Gastrocnemius medialis (tissue), 4 donors: ENCODE measurements around the gene RASL11B. TPM values are rescaled to one million over a fixed set of nuclear protein-coding genes. Genes with fewer than 3 reads are reported as not detected.

ENCODE experiments used
- ATAC-seq, 2 donors: fragments of 150-250 bp; one replicate each; pipeline ENCODE4 v1.9.1; 2016
- DNase-seq, 2 donors: peaks; one replicate each; pipeline ENCODE4 v3.0.0-alpha.2; 2019
- H3K27ac ChIP-seq, 4 donors: fragments of 200-600 bp; sonication (generic); 1 replicate in 1 of 4; 2 replicates in 3 of 4; pipeline ENCODE4 v1.5.1; 2016 to 2018; ENCODE audit warnings: mild to moderate bottlenecking in 2 of 4, moderate library complexity in 1 of 4
- H3K27me3 ChIP-seq, 3 donors: fragments of 200-600 bp; sonication (generic) in 2 of 3; 1 replicate in 1 of 3; 2 replicates in 2 of 3; pipeline versions ENCODE4 v1.5.1 to v1.6.0; 2016 to 2019; ENCODE audit warnings: mild to moderate bottlenecking in 1 of 3, moderate library complexity in 1 of 3
- H3K36me3 ChIP-seq, 2 donors: fragments of 200-600 bp; sonication (generic) in 1 of 2; one replicate each; pipeline ENCODE4 v1.5.1; 2017 to 2018
- H3K4me1 ChIP-seq, 2 donors: fragments of 200-600 bp; sonication (generic) in 1 of 2; one replicate each; pipeline ENCODE4 v1.5.1; 2016 to 2017; ENCODE audit warnings: mild to moderate bottlenecking in 2 of 2
- H3K4me3 ChIP-seq, 4 donors: fragments of 200-600 bp; sonication (generic) in 3 of 4; 1 replicate in 1 of 4; 2 replicates in 3 of 4; pipeline ENCODE4 v1.5.1; 2016 to 2019; ENCODE audit warnings: mild to moderate bottlenecking in 2 of 4
- H3K9me3 ChIP-seq, 3 donors: fragments of 200-600 bp; sonication (generic) in 2 of 3; 1 replicate in 1 of 3; 2 replicates in 2 of 3; pipeline ENCODE4 v1.5.1; 2016 to 2019
- CTCF ChIP-seq, 5 experiments: fragments of 450-650 bp in 3 of 5; fragments of 200-600 bp in 2 of 5; sonication (generic) in 2 of 5; IDR thresholded peaks in 4 of 5; conservative IDR thresholded peaks in 1 of 5; 1 replicate in 4 of 5; 2 replicates in 1 of 5; pipeline ENCODE4 v1.5.1; 2016 to 2019; ENCODE audit warnings: antibody characterized with exemption in 5 of 5, mild to moderate bottlenecking in 3 of 5, moderate library complexity in 3 of 5
- POLR2A ChIP-seq, 2 donors: fragments of 450-650 bp; IDR thresholded peaks; one replicate each; pipeline ENCODE4 v1.6.1; 2017; ENCODE audit warnings: antibody characterized with exemption in 2 of 2, mild to moderate bottlenecking in 2 of 2, moderate library complexity in 2 of 2
- in situ Hi-C, 4 donors: fragments of 200-750 bp; cut with MboI; loops; one replicate each; pipeline versions ENCODE4 v1.15.0 to v1.8.0; 2017; ENCODE audit warnings: low sequenced_read_pairs in 4 of 4
- intact Hi-C: fragments of 100-400 bp; cut with DNase I; formaldehyde crosslinking; loops from one replicate; pipeline ENCODE4 v1.15.1; 2023; ENCODE audit warnings: low total_unique reads
- total RNA-seq, 4 donors: library from RNA; depleted of rRNA; stranded (reverse); fragments of >200 nt; gene quantifications; one replicate each; pipeline versions ENCODE4 v1.1.0 to v1.2.3, GENCODE V29; 2016

RASL11B gene
- total RNA-seq, 4 donors from 2014 or later = 0.18 TPM; not detected in 3

- in situ Hi-C loops = loop anchor here in 1 of 4 donors (25.0 kb wide), 1 partner anchor 525 kb away; the partner anchor contains the start of gene FIP1L1
- intact Hi-C loops = loop anchor here (5.0 kb wide), 4 partner anchors 35 to 315 kb away; partner anchors contain the start of gene USP46
- TF ChIP-seq POLR2A (IDR thresholded peaks at IDR 0.05) (no peak), CTCF (IDR thresholded peaks at IDR 0.05 in 4 of 5, conservative IDR thresholded peaks at IDR 0.05 in 1 of 5) (no peak)
- Histone ChIP-seq H3K4me1 (peaks cover 4 to 10% of the 10 kb centered on the region in 2 donors), H3K36me3 (no peaks in the 10 kb centered on the region), H3K4me3 (peak overlapping the region; percentile 63 to 80 (median 72)), H3K27ac (no peak overlapping the region), H3K27me3 (no peaks in the 10 kb centered on the region), H3K9me3 (no peaks in the 10 kb centered on the region)
- ATAC-seq = no peak
- DNase-seq = no peak
Measured at GRCh38 chr4:52862639-52863161, 583 bp downstream of the RASL11B start.

GRCh38 chr4:52863324-52863723, 1.2 kb downstream of the RASL11B start:
- Histone ChIP-seq H3K27me3 (no peaks in the 10 kb centered on the region), H3K9me3 (no peaks in the 10 kb centered on the region), H3K4me1 (peaks cover 7 to 10% of the 10 kb centered on the region in 2 donors), H3K4me3 (no peak overlapping the region), H3K36me3 (no peaks in the 10 kb centered on the region), H3K27ac (no peak overlapping the region)
- ATAC-seq (no peak), DNase-seq (no peak)
- TF ChIP-seq POLR2A (IDR thresholded peaks at IDR 0.05) (no peak), CTCF (IDR thresholded peaks at IDR 0.05 in 4 of 5, conservative IDR thresholded peaks at IDR 0.05 in 1 of 5) (no peak)
- in situ Hi-C loops = loop anchor here in 1 of 4 donors (25.0 kb wide), 1 partner anchor 524 kb away; the partner anchor contains the start of gene FIP1L1
- intact Hi-C loops = loop anchor here (5.0 kb wide), 4 partner anchors 36 to 316 kb away; partner anchors contain the start of gene USP46

- ATAC-seq (no peak), DNase-seq (no peak)
- Histone ChIP-seq H3K27me3 (no peaks in the 10 kb centered on the region), H3K36me3 (no peaks in the 10 kb centered on the region), H3K4me3 (no peak overlapping the region), H3K9me3 (no peaks in the 10 kb centered on the region), H3K4me1 (peaks cover 22 to 24% of the 10 kb centered on the region in 2 donors), H3K27ac (no peak overlapping the region)
- intact Hi-C loops = loop anchor here (5.0 kb wide), 4 partner anchors 37 to 317 kb away; partner anchors contain the start of gene USP46
- TF ChIP-seq CTCF (IDR thresholded peaks at IDR 0.05 in 4 of 5, conservative IDR thresholded peaks at IDR 0.05 in 1 of 5) (no peak), POLR2A (IDR thresholded peaks at IDR 0.05) (no peak)
- in situ Hi-C loops = loop anchor here in 1 of 4 donors (25.0 kb wide), 1 partner anchor 523 kb away; the partner anchor contains the start of gene FIP1L1
Measured at GRCh38 chr4:52864793-52865192, 2.7 kb downstream of the RASL11B start.

GRCh38 chr4:52865300-52865699, 3.2 kb downstream of the RASL11B start:
- H3K4me3 ChIP-seq = no peak overlapping the region
- peaks cover 27 to 30% of the 10 kb centered on the region in 2 donors for H3K4me1 ChIP-seq
- H3K36me3 ChIP-seq = no peaks in the 10 kb centered on the region
- ATAC-seq = no peak
- TF ChIP-seq CTCF (IDR thresholded peaks at IDR 0.05 in 4 of 5, conservative IDR thresholded peaks at IDR 0.05 in 1 of 5) (no peak), POLR2A (IDR thresholded peaks at IDR 0.05) (no peak)
- intact Hi-C loops = no loop called here
- no peak overlapping the region for H3K27ac ChIP-seq
- DNase-seq = no peak
- in situ Hi-C loops = loop anchor here in 1 of 4 donors (25.0 kb wide), 1 partner anchor 522 kb away; the partner anchor contains the start of gene FIP1L1
- H3K9me3 ChIP-seq = no peaks in the 10 kb centered on the region
- no peaks in the 10 kb centered on the region for H3K27me3 ChIP-seq
